IPS-11a (cell line): ENCODE measurements around the gene TSGA10IP.

Source experiments
- H3K4me3 ChIP-seq: one replicate; pipeline ENCODE4 v1.5.1; 2013; ENCODE audit warnings: low read depth, low read length, control low read depth

TSGA10IP gene

GRCh38 chr11:65973439-65974110 lies 28.3 kb downstream of the TSGA10IP start:
- H3K4me3 ChIP-seq, result no peak overlapping the region

GRCh38 chr11:65975771-65976170 lies 30.5 kb downstream of the TSGA10IP start:
- H3K4me3 ChIP-seq, result no peak overlapping the region

- no peak overlapping the region for H3K4me3 ChIP-seq
Measured at GRCh38 chr11:65976216-65977176, 31.2 kb downstream of the TSGA10IP start.

GRCh38 chr11:65977621-65978390 lies 32.5 kb downstream of the TSGA10IP start:
- no peak overlapping the region for H3K4me3 ChIP-seq

GRCh38 chr11:65978391-65979238 lies 33.3 kb downstream of the TSGA10IP start:
- no peak overlapping the region for H3K4me3 ChIP-seq

GRCh38 chr11:65979261-65979759 lies 34.0 kb downstream of the TSGA10IP start:
- H3K4me3 ChIP-seq, result no peak overlapping the region

- no peak overlapping the region for H3K4me3 ChIP-seq
Measured at GRCh38 chr11:65981101-65981740, 35.9 kb downstream of the TSGA10IP start.

GRCh38 chr11:65981972-65982823 lies 36.9 kb downstream of the TSGA10IP start:
- H3K4me3 ChIP-seq, result no peak overlapping the region

- H3K4me3 ChIP-seq, result no peak overlapping the region
Measured at GRCh38 chr11:65982824-65983588, 37.7 kb downstream of the TSGA10IP start.

GRCh38 chr11:65983589-65983987 lies 38.3 kb downstream of the TSGA10IP start:
- no peak overlapping the region for H3K4me3 ChIP-seq

- H3K4me3 ChIP-seq, result no peak overlapping the region
Measured at GRCh38 chr11:65987336-65987735, 42.1 kb downstream of the TSGA10IP start.

- no peak overlapping the region for H3K4me3 ChIP-seq
Measured at GRCh38 chr11:65988791-65989592, 43.7 kb downstream of the TSGA10IP start.

- H3K4me3 ChIP-seq, result no peak overlapping the region
Measured at GRCh38 chr11:65992056-65992455, 46.8 kb downstream of the TSGA10IP start.

GRCh38 chr11:65997286-65997685 lies 52.0 kb downstream of the TSGA10IP start:
- no peak overlapping the region for H3K4me3 ChIP-seq

- peak within 1 kb of the TSS; percentile 99 for H3K4me3 ChIP-seq
Measured at GRCh38 chr11:66001942-66002647, 56.8 kb downstream of the TSGA10IP start, which contains the start of the genes BANF1 and EIF1AD. Gene BANF1 (plus strand): TSS chr11:66002503. CDS start chr11:66003251, 748 bp downstream. Gene EIF1AD (minus strand): TSS chr11:66002157. CDS start chr11:66000389, 1,768 bp downstream.

GRCh38 chr11:66002648-66003225 lies 57.5 kb downstream of the TSGA10IP start:
- H3K4me3 ChIP-seq, result peak overlapping the region; percentile 99
